ACHN (cell line): Measurements from ENCODE around the gene EDA.

Source experiments
- DNase-seq: peaks from one replicate; pipeline ENCODE4 v3.0.0-alpha.2; 2015
- in situ Hi-C: cut with HindIII; loops from 2 replicates; pipeline ENCODE4 v1.10.0; 2017; ENCODE audit warnings: low sequenced_read_pairs, low pct_ligation_motif_present, low pct_unique_long_range_greater_than_20kb

The EDA gene

DNA sequence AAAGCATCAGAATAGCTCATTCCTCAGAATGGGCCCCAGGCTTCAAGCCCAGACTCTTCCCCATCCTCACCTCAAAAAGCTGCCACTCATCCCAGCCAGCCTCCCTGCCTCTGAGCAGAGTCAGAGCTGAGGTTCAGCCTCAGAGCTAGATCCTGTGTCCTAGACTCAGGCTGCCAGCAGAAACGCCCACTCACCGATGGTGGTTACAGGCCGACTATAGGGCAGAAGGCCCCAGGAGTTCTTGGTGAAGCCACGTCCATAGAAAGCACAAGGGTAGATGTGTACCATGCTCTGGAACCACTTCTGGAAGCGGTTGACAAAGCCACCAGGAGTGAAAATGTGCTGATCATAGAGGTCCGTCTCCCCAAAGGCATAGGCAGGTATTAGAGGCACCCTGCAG lies 426.1 kb downstream of the EDA start:
- no peak for DNase-seq
- in situ Hi-C loops, result no loop called here

GRCh38 chrX:70042399-70043371 lies 426.8 kb downstream of the EDA start:
- in situ Hi-C loops, result no loop called here
- no peak for DNase-seq

- in situ Hi-C loops, result no loop called here
- DNase-seq, result no peak
These were observed 427.8 kb downstream of the EDA start for GRCh38 chrX:70043685-70044084.

DNA sequence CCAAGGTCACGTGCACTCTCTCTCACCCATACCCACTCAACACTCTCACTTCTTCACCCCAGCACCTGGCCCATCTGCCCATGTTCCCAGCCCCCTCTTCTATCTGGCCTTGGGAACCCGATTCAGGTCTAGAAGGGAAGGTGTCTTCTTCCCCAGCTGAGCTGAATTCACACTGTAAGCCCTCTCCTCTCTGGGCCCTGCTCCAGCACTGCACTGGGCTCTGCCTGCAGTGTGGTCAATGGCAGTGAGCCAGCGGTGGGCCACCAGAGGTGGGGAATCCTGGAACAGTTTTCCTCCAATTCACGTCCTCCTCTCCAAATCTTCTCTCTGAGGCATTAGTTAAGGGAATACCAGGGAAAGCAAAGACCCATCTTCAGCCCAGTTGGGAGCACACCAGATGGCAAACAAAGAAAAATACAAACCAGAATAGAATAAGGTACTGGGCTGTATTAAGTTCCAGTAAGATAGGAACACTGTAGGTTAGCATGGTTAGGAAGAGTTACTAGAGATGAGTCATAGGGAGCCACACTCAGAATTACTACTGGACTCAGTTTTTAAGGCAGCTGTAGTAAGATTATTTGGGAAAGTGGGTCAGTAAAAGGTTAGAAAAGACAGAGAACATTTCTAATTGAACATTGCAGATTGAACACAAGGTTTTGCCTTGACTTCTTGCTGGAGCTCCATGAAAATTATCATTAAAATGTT lies 428.8 kb downstream of the EDA start:
- no peak for DNase-seq
- in situ Hi-C loops, result no loop called here

DNA sequence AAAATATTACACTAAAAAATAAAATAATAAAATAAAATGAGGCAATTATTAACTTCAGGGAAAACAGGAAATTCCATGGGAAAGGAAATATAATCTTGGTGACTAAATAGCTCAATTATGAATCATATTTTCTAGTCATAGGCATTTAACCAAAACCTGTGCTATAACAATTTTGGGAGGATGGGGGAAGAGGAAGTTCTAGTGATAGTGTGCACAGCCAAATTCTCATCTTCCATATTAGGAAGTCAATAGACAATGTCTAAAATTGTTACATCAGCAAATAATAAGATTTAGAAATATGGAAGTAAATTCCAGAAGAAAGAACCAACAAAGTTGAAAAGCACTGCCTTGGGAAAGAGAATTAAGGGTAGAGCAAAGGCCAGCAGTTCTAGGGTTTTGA lies 431.1 kb downstream of the EDA start:
- no peak for DNase-seq
- in situ Hi-C loops, result no loop called here

DNA sequence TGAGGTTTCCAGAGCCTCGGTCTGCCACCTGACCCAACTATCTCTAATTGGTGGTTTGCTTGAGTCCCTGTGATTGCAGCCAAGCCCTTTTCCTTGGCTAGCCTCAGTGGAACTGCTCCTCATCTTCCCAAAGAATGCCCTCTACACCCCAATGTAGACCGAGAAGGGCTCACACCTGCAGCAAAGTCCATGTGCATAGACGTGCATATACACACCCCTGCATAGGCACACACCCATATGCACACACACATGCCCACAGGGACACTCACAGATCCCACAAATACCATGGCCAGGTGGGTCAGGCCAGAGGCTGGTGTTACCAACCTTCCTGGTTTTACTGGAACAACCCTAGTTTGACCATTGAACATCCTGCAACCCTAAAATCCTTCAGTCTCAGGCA lies 433.5 kb downstream of the EDA start:
- DNase-seq, result no peak
- in situ Hi-C loops, result no loop called here

- DNase-seq, result no peak
- in situ Hi-C loops, result no loop called here
These were observed 434.0 kb downstream of the EDA start, which contains the start of gene AWAT2 for GRCh38 chrX:70049925-70050324. AWAT2 (minus strand) TSS chrX:70049938; CDS start chrX:70049932, 6 bp downstream.

DNA sequence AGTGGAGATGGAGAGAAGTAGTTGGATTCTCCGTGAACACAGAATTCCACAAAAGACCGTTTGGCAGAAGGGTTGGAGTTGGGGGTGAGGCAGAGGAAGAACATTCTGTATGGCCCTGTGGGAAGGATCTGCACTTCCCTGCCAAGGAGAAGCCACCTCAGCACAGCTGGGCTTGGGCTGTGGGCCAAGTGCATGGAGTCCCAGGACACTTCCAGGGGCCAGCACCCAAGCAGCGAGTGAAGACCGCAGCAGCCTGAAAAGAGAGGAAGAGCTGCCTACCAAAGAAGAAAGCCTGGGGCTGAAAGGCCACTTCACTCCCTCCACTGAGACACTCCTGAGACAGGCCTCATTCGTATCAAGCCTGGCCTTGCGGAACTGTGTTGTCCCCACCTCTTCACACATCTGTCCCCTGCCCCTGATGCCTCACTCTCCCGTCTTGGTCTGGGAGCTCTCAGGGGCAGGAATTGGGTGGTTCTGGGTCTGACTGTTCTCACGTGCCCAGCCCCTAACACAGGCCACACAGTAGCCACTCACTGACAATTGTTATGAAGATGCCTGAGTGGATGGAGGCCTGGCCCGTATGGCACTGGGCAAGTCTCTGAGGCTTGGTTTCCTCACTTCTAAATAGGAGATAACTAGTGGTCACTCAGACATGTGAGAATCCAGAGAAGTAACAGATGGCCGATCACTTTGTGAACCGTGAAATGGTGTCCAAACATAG lies 437.1 kb downstream of the EDA start:
- in situ Hi-C loops, result no loop called here
- no peak for DNase-seq

DNA sequence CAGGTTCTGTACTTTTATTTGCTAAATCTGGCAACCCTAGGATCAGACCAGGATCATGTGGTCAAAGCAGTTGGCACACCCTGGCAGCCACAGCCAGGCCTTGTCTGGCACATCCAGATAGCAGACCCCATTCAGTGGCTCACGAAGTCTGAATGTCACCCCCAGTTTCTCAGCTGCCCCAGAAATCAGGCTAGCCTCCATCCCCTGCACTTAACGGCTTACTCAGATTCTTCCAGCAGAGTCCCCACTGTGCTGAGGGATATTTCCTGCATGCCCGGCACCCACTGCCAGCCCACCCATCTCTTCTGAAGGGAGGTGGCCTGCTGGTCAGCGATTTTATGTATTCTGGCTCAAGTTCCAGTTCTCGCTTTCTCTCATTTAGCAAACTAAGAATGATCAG lies 438.5 kb downstream of the EDA start:
- in situ Hi-C loops, result no loop called here
- no peak for DNase-seq

GRCh38 chrX:70062076-70062475 lies 446.2 kb downstream of the EDA start, which contains the start of gene OTUD6A:
OTUD6A (plus strand) TSS chrX:70062457; CDS start chrX:70062525, 68 bp downstream.
- DNase-seq, result no peak
- in situ Hi-C loops, result no loop called here

- in situ Hi-C loops, result no loop called here
- DNase-seq, result no peak
These were observed 447.1 kb downstream of the EDA start for GRCh38 chrX:70062961-70063550.

DNA sequence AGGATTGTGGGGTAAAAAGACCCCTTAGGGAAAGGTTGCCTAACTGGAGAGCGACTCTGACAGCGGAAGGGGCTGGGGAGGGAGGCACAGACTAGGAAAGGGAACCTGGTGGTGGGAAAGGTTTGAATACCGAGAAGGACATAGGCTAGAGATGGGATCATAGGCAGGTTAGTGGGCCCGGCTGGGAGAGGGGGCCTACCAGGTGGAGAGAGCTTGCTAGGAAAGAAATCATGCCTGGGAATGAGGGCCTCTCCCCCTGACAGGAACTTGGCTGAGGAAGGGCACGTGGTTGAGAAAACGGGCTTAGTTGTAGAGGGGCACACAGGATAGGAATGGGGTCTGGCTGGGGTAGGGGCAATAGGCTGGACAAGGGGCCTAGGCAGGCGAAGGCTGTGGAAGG lies 450.7 kb downstream of the EDA start:
- in situ Hi-C loops, result no loop called here
- DNase-seq, result no peak

GRCh38 chrX:70079297-70079696 lies 463.4 kb downstream of the EDA start:
- in situ Hi-C loops, result no loop called here
- no peak for DNase-seq

DNA sequence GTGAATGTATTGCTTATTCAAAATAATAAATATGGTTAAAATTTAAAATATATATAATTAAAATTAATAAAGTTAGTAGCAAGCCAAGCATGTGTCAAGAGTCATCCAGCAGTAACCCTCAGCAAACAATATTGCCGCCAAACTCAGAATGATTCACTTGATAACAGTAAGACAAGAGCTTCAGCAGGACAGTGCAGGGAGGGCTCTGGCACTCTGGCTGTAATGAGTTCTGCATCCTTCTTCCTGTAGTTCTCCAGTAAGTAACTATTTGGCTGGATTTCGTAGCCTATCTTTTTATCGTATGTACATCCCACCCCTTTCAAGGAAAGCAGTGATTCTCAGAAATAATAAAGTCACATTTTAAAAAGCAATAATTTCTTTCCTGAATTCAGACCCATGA lies 464.0 kb downstream of the EDA start:
- in situ Hi-C loops, result no loop called here
- no peak for DNase-seq

DNA sequence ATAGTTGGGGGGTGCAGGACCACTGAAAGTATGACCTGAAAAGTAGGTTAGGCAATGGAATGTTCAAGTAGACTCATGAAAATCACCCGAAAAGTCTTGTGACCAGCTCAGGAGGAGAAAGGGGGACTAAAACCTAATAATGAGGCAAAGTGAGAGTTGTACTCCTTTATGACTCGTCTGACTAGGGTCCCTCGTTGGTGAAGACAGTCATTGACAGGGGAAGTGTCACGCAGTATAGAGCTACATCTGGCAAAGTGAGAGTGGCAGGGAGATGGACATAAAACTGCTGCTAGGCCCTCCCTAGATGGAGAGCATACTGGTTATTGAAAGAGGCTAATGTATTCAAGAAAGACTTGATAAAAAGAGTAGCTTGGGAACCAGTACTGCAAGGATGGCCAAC lies 466.8 kb downstream of the EDA start:
- in situ Hi-C loops, result no loop called here
- no peak for DNase-seq

- in situ Hi-C loops, result no loop called here
These were observed 468.8 kb downstream of the EDA start for GRCh38 chrX:70084592-70085240.

GRCh38 chrX:70087857-70088630 lies 472.1 kb downstream of the EDA start:
- no peak for DNase-seq
- in situ Hi-C loops, result no loop called here

More at GRCh38 chrX:70084592-70085240, 468.8 kb downstream of the EDA start:
- no peak for DNase-seq
